Activated CD8-positive, alpha-beta T cell treated with anti-CD3 and anti-CD28 coated beads for 36 hours (primary cell): Measurements from ENCODE around the gene CABP4. TPM values are rescaled to one million over a fixed set of nuclear protein-coding genes. Genes with fewer than 3 reads are reported as not detected.
"Not testable (repeated sequence)": the region's sequence is repeated elsewhere in the genome, so short reads cannot be mapped to it uniquely, and the experiment has no call there.

Experiments
- ATAC-seq: fragments of 200-7000 bp; cut with Tn5 transposase; one replicate; pipeline ENCODE4 v1.10.0; 2021; ENCODE audit warnings: mild to moderate bottlenecking, moderate library complexity
- CTCF ChIA-PET: fragments of 350-600 bp; sonication (Branson Sonifier 250); formaldehyde crosslinking; loops from one replicate; lab custom pipeline; 2021; ENCODE audit warnings: antibody characterized with exemption; lab: Charles Lee
- POLR2A ChIA-PET: fragments of 350-600 bp; sonication (Branson Sonifier 250); formaldehyde crosslinking; loops from one replicate; lab custom pipeline; 2021; ENCODE audit warnings: antibody characterized with exemption; lab: Charles Lee
- DNase-seq: peaks from one replicate; pipeline ENCODE4 v3.0.0-alpha.2; 2020
- H3K27ac Mint-ChIP-seq: one replicate; pipeline ENCODE4 v1.8.0; 2021; ENCODE audit warnings: mild to moderate bottlenecking, mixed read lengths
- H3K27me3 Mint-ChIP-seq: one replicate; pipeline ENCODE4 v1.8.0; 2021; ENCODE audit warnings: mixed read lengths
- H3K36me3 Mint-ChIP-seq: one replicate; pipeline ENCODE4 v1.8.0; 2021; ENCODE audit warnings: low read depth, mixed read lengths
- H3K4me1 Mint-ChIP-seq: one replicate; pipeline ENCODE4 v1.8.0; 2021; ENCODE audit warnings: low read depth, mixed read lengths
- H3K4me3 Mint-ChIP-seq: one replicate; pipeline ENCODE4 v1.8.0; 2021; ENCODE audit warnings: mild to moderate bottlenecking, moderate library complexity, mixed read lengths
- H3K9me3 Mint-ChIP-seq: one replicate; pipeline ENCODE4 v1.8.0; 2021; ENCODE audit warnings: mixed read lengths
- intact Hi-C: fragments of 100-400 bp; cut with micrococcal nuclease; formaldehyde crosslinking; loops from one replicate; pipeline ENCODE4 v1.10.0; 2022
- total RNA-seq, 2 experiments: library from RNA; stranded (reverse); gene quantifications; one replicate each; pipeline ENCODE4 v1.2.3, GENCODE V29; 2021
- TF ChIP-seq, protein P1 (sequence below): fragments of 200-600 bp; IDR thresholded peaks from one replicate; pipeline ENCODE4 v1.8.0; 2022; ENCODE audit warnings: antibody characterized with exemption, mild to moderate bottlenecking

Gene CABP4
- total RNA-seq, 2 experiments from 2014 or later = 0.83 to 1.4 TPM

DNA sequence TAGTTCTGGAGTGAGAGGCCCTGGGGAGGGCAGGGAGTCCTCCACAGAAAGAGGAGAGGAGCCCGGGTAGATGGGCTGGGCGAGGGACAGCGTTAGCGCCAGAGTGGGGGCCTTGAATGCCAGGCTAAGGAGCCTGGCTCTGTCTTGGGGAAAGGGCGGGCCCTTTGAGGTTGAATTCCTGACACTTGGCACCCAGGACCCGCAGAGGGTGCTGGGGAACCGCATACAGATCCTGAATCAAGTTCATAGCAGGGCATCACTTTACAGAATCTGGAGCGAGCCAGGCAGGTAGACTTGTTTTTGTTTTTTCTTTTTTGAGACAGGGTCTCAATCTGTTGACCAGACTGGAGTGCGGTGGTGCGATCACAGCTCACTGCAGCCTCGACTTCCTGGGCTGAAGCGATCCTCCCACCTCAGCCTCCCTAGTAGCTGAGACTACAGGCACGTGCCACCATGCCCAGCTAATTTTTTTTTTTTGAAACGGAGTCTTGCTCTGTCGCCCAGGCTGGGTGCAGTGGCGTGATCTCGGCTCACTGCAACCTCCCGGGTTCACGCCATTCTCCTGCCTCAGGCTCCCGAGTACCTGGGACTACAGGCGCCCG lies 33.6 kb upstream of the CABP4 start:
- POLR2A ChIA-PET = interaction anchor here (1.0 to 10.0 kb wide), 8 partner anchors 8 to 63 kb away, joined by 3 to 178 read pairs (median 28); partner anchors contain the start of genes AIP, PPP1CA, PTPRCAP and TBC1D10C
- peaks cover 41% of the 10 kb centered on the region for H3K4me1 Mint-ChIP-seq
- intact Hi-C loops = no loop called here

GRCh38 chr11:67422891-67423290 lies 32.3 kb upstream of the CABP4 start:
- Mint-ChIP-seq H3K36me3 (peaks cover 1% of the 10 kb centered on the region), H3K9me3 (no peaks in the 10 kb centered on the region), H3K4me1 (peaks cover 32% of the 10 kb centered on the region), H3K4me3 (no peak overlapping the region), H3K27me3 (no peaks in the 10 kb centered on the region), H3K27ac (no peak overlapping the region)
- TF ChIP-seq, protein P1, sequence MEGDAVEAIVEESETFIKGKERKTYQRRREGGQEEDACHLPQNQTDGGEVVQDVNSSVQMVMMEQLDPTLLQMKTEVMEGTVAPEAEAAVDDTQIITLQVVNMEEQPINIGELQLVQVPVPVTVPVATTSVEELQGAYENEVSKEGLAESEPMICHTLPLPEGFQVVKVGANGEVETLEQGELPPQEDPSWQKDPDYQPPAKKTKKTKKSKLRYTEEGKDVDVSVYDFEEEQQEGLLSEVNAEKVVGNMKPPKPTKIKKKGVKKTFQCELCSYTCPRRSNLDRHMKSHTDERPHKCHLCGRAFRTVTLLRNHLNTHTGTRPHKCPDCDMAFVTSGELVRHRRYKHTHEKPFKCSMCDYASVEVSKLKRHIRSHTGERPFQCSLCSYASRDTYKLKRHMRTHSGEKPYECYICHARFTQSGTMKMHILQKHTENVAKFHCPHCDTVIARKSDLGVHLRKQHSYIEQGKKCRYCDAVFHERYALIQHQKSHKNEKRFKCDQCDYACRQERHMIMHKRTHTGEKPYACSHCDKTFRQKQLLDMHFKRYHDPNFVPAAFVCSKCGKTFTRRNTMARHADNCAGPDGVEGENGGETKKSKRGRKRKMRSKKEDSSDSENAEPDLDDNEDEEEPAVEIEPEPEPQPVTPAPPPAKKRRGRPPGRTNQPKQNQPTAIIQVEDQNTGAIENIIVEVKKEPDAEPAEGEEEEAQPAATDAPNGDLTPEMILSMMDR = no peak
- intact Hi-C loops = no loop called here
- DNase-seq (no peak), ATAC-seq (no peak)
- ChIA-PET CTCF (interaction anchor here (1.2 kb wide), 1 partner anchor 12 kb away, joined by 3 read pairs; no protein-coding TSS in a partner anchor), POLR2A (interaction anchor here (1.0 to 10.0 kb wide), 4 partner anchors 8 to 20 kb away, joined by 3 to 178 read pairs (median 54); partner anchors contain the start of genes PPP1CA, PTPRCAP and TBC1D10C)

More for the DNA sequence above, 33.6 kb upstream of the CABP4 start:
- CTCF ChIA-PET = interaction anchor here (0.8 to 3.5 kb wide), 2 partner anchors 19 to 47 kb away, joined by 4 to 21 read pairs; partner anchors contain the start of genes PPP1CA and TBC1D10C
- no peak for ATAC-seq
- TF ChIP-seq, protein P1 = no peak
- Mint-ChIP-seq H3K27ac (peak overlapping the region; percentile 84), H3K9me3 (no peaks in the 10 kb centered on the region), H3K36me3 (no peaks in the 10 kb centered on the region), H3K27me3 (no peaks in the 10 kb centered on the region), H3K4me3 (peak overlapping the region; percentile 67)
- DNase-seq = no peak

DNA sequence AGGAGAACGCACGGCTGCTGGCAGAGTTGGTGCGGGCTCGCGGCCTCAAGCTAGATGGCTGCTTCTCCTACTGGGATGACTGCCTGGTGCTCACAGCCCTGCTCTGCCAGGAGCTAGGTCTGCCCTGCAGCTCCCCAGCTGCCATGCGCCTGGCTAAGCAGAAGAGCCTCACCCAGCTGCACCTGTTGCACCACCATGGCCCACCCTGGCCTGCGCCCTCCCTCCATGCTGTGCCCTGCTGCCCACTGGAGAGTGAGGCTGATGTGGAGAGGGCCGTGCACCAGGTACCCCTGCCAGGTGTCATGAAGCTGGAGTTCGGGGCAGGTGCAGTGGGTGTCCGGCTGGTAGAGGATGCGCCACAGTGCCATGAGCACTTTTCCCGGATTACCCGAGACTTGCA lies 31.7 kb upstream of the CABP4 start:
- Mint-ChIP-seq H3K27me3 (no peaks in the 10 kb centered on the region), H3K9me3 (no peaks in the 10 kb centered on the region), H3K4me3 (no peak overlapping the region), H3K36me3 (peaks cover 1% of the 10 kb centered on the region), H3K4me1 (peaks cover 27% of the 10 kb centered on the region), H3K27ac (no peak overlapping the region)
- ATAC-seq (no peak), DNase-seq (no peak)
- intact Hi-C loops = no loop called here
- ChIA-PET CTCF (interaction anchor here (1.2 kb wide), 2 partner anchors 11 to 41 kb away, joined by 3 to 4 read pairs; no protein-coding TSS in a partner anchor), POLR2A (interaction anchor here (1.0 to 10.0 kb wide), 5 partner anchors 9 to 19 kb away, joined by 3 to 178 read pairs (median 11); partner anchors contain the start of genes PTPRCAP and TBC1D10C)
- TF ChIP-seq, protein P1 = no peak

DNA sequence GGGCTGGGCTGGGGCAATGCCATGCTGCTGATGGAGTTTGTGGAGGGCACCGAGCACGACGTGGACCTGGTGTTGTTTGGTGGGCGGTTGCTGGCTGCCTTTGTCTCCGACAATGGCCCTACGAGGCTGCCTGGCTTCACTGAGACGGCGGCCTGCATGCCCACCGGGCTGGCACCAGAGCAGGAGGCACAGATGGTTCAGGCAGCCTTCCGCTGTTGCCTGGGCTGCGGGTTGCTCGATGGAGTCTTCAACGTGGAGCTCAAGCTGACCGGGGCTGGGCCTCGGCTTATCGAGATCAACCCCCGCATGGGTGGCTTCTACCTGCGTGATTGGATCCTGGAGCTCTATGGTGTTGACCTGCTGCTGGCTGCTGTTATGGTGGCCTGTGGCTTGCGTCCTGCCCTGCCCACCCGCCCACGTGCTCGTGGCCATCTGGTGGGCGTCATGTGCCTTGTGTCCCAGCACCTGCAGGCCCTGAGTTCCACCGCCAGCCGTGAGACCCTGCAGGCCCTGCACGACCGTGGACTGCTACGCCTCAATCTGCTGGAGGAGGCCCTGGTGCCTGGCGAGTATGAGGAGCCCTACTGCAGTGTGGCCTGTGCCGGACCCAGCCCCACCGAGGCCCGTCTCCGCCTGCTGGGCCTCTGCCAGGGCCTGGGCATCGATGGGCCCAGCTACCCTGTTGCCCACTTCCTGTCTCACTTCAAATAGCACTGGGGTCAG lies 31.1 kb upstream of the CABP4 start:
- TF ChIP-seq, protein P1 = no peak
- Mint-ChIP-seq H3K27ac (no peak overlapping the region), H3K4me3 (no peak overlapping the region), H3K36me3 (peaks cover 1% of the 10 kb centered on the region), H3K9me3 (no peaks in the 10 kb centered on the region), H3K27me3 (no peaks in the 10 kb centered on the region), H3K4me1 (peaks cover 22% of the 10 kb centered on the region)
- intact Hi-C loops = no loop called here
- DNase-seq (no peak), ATAC-seq (no peak)
- ChIA-PET CTCF (interaction anchor here (1.2 kb wide), 2 partner anchors 10 to 41 kb away, joined by 3 to 4 read pairs; no protein-coding TSS in a partner anchor), POLR2A (interaction anchor here (0.9 to 10.0 kb wide), 9 partner anchors 9 to 65 kb away, joined by 3 to 178 read pairs (median 4); partner anchors contain the start of genes PTPRCAP and TBC1D10C)

GRCh38 chr11:67427364-67427859 lies 27.7 kb upstream of the CABP4 start:
- H3K27me3 Mint-ChIP-seq, ATAC-seq, intact Hi-C loops, H3K9me3 Mint-ChIP-seq, H3K36me3 Mint-ChIP-seq: not testable (repeated sequence)
- ChIA-PET POLR2A (interaction anchor here (1.0 to 2.6 kb wide), 7 partner anchors 8 to 187 kb away, joined by 3 to 27 read pairs (median 5); partner anchors contain the start of gene PTPRCAP), CTCF (interaction anchor here (1.7 kb wide), 1 partner anchor 26 kb away, joined by 6 read pairs; the partner anchor contains the start of gene PPP1CA)
- Mint-ChIP-seq H3K4me3 (peak overlapping the region; percentile 94), H3K4me1 (peaks cover 22% of the 10 kb centered on the region), H3K27ac (peak overlapping the region; percentile 96)
- DNase-seq = peak; percentile 63
